GM19328 (cell line): ENCODE measurements around the gene NLE1.
A peak's percentile ranks its signal among the peaks of the same experiment; 100 is the strongest.
"Not testable (repeated sequence)": the region's sequence is repeated elsewhere in the genome, so short reads cannot be mapped to it uniquely, and the experiment has no call there.

Source experiments
- ATAC-seq: cut with Tn5 transposase; IDR thresholded peaks from one replicate; pipeline ENCODE4 v1.9.1; 2021; ENCODE audit warnings: mild to moderate bottlenecking, moderate library complexity; ENCODE audit not compliant: unreplicated experiment

The NLE1 gene

GRCh38 chr17:35141681-35142466 lies at the start of gene NLE1:
TSS of gene NLE1 (minus strand) at chr17:35142303. CDS start at chr17:35142275, 28 bp downstream.
- peak; percentile 65 for ATAC-seq

DNA sequence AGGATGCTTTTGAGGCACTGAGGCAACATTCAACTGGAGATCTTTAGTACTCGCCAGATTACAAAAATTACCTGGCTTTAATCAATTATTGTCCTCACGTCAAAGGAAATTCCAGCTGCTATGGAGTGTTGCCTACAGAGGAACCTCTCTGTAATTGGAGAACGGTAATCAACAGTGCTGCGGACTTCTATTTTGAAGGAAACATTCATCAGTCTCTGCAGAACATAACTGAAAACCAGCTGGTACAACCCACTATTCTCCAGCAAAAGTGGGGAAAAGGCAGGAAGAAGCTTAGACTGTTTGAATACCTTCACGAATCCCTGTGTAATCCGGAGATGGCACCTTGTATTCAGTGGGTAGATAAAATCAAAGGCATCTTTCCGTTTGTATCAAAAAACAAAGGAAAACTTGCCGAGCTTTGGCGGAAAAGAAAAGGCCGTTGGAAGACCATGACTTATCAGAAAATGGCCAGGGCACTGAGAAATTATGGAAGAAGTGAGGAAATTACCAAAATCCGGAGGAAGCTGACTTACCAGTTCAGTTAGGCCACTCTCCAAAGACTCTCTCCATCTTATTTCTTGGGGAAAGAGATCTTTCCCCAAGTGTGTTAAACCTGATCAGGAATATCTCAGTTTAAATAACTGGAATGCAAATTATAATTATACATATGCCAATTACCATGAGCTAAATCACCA lies 49.0 kb upstream of the NLE1 start:
- ATAC-seq: no peak

DNA sequence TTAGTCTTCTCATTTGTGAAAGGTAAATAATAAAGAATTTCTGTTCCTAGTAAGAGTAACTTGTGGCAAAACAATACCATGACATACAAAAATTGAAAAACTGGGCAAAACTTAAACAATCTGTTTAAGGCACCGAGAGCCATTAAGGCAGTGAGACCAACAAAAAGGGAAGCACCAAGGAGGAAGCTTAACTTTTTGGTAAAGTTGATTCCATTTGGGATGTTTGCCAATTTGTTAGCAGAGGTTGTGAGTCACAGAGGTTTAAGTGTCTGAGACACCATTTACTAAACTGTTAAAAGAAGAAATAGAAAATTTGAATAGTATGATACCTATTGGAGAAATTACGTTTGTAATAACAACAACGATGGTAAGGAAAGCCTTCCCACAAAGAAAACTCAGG lies 47.2 kb upstream of the NLE1 start:
- ATAC-seq: no peak

- ATAC-seq: no peak
These were observed 46.0 kb upstream of the NLE1 start for GRCh38 chr17:35188111-35188510.

DNA sequence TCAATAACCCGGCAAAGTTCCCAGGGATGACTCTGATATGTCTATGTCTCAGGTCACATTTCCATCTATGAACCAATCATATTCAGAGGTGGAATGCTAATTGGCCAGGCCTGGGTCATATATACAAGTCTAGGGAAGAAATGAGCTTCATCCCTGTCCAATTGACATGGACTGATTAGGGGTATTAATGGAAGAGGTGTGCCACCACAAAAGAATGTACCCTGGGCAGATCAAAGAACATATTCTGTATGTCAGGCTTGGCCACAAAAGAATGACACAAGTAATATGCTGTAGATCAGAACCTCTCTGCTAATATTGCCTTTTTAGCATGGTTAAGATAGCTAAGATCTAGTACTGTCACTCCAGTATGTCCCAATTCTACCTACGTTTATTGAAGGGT lies 45.4 kb upstream of the NLE1 start:
- no peak for ATAC-seq

DNA sequence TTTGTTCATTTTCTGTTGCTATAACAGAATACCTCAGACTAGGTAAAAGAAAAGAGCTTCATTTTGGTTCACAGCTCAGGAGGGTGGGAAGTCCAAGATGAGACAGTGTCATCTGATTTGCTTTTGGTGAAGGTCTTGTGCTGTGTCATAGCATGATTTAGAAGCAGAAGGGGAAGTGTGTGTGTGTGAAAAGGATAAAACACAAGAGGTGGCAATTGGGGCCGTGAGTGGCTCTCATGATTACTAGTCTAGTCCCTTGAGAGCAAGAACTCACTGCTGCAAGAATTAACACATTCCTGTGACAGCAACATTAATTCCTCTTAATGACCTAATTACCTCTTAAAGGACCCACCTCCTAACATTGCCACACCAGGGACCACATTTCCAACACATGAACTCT lies 43.7 kb upstream of the NLE1 start:
- ATAC-seq: no peak

DNA sequence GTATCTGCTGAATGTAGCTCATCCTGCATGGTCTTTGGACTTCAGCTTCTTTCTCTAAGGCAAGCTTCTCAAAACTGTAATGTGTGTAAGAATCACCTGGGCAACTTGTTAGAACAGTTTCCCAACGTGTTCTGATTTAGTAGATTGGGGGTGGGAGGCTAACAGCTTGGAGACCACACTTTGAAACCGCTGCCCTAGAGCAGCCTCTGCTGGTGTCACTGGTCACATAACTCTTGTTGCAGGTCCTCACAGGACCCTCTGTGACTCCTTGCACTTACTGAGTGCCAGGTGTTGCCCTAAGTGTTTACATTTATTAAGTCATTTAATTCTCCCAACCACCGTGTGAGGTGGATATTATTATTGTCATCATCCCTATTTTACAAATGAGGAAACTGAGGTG lies 42.2 kb upstream of the NLE1 start:
- no peak for ATAC-seq

GRCh38 chr17:35183332-35183731 lies 41.2 kb upstream of the NLE1 start:
- no peak for ATAC-seq

- not testable (repeated sequence) for ATAC-seq
These were observed 37.3 kb upstream of the NLE1 start for GRCh38 chr17:35179379-35179778.

DNA sequence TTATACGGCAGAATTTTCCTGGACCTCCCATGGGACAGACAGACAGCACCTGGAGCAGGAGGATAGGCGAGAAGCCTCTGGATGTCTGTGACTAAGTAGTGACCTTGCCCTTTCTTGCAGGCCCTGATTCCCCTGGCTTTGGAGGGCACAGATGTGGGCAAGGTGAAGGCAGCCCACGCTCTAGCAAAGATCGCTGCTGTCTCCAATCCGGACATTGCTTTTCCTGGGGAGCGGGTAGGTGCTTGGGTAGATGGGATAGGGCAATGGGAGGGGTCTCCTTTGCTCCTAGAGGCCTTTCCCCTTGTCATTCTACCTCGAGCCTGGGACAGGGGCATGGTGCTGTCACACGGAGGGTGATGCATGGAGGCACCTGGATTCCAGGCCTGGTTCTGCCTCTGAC lies 34.8 kb upstream of the NLE1 start:
- no peak for ATAC-seq

DNA sequence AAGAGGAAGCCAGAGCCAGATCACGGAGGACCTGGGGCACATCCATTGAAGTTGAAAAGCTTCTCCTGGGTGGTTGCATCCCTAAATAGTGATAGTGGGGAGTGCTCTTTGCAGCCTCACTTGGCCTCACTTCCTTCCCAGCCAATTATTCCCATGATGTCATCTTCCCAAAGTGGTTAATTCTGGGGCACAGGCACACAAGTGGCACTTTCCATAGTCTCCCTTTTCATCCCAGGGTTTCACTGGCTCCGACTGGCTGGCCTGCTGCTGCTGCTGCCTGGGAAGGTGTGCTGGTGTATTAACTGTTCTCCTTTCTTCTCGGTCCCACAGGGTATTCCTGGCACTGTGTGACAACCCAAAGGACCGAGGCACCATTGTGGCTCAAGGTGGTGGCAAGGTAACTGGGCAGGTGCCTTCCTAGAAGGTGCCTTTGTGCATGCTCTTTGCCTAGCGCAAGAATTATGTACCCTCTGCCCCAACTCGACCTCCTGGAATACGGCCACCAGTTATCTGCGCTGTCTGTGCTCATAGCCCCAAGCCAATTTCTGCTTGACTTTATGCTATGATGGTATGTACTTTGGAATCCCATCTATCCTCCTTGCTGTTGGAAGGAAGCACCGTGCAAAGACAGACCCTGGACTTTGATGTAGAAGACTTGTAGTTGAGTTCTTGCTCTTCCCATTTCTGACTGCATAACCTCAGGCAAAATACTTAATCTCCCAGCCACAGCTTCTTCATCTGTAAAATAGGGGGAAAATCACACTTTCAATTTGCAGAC lies 33.7 kb upstream of the NLE1 start:
- no peak for ATAC-seq

- ATAC-seq: no peak
These were observed 32.8 kb upstream of the NLE1 start for GRCh38 chr17:35174835-35175334.

DNA sequence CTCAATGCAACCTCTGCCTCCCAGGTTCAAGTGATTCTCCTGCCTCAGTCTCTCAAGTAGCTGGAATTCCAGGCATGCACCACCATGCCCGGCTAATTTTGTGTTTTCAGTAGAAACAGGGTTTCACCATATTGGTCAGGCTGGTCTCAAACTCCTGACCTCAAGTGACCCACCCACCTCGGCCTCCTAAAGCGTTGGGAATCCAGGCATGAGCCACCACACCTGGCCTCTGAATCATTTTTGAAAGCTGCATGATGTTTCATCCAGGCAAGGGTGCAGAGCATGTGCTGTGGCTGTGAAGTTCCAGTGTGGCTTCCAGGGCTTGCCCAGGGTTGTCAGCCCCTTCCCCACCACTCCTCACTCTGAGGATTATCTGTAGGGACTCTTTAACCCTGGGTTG lies 30.2 kb upstream of the NLE1 start:
- not testable (repeated sequence) for ATAC-seq

DNA sequence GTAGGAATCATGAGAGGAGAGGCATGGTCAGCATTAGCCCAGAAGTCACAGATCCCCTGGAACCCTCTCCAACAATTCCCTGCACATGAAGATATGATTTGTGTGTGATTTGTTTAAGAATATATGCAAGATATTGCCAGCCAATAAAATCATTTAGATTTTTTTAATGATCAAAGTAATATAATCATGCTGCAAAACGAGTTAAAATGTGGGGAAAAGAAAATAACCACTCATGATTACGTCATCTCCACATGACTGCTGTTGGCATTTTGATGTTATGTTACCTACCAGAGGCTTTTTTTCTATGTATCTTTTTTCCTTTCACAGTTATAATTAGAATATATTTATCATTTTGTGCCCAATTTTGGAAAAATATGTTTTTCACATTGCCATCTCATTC lies 29.7 kb upstream of the NLE1 start:
- ATAC-seq: no peak

GRCh38 chr17:35170968-35171771 lies 29.1 kb upstream of the NLE1 start:
- ATAC-seq: no peak

DNA sequence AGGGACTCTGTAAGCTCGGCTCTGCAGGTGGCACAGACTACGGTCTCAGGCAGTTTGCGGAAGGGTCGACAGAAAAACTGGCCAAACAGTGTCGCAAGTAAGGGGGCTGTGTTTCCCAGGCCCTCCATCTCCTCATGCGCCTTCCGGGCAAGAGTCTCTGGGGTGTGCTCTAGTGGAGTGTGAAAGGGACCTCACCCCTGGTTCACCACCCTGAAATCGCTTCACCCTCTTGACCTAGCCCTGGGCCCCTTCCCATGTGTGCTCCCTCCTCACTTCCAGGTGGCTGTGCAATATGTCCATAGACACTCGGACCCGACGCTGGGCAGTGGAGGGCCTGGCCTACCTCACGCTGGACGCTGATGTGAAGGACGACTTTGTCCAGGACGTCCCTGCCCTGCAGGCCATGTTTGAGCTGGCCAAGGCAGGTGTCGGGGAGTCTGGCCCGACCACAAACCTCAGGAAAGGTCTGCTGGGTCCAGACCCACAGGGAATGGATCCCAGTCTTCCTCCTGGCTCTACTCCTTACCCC lies 27.8 kb upstream of the NLE1 start:
- no peak for ATAC-seq

DNA sequence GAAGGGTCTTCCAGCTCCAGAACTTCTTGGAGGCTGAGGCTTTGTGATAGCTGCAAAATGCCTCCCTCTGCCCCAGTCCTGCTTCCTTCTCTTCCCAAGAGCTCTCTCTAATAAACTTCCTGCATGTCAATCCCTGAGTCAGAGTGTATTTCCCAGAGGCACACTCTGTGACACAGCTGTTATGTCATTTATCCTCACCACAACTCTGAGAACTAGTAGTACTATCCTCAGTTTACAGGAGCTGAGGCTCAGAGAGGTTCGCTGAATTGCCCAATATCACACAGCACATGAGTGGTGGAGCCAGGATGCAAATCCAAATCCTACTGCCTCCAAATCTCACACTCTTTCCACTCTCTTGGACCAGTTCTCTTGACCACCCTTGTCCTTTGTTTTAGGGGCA lies 25.6 kb upstream of the NLE1 start:
- ATAC-seq: no peak

GRCh38 chr17:35167046-35167445 lies 24.9 kb upstream of the NLE1 start:
- no peak for ATAC-seq

DNA sequence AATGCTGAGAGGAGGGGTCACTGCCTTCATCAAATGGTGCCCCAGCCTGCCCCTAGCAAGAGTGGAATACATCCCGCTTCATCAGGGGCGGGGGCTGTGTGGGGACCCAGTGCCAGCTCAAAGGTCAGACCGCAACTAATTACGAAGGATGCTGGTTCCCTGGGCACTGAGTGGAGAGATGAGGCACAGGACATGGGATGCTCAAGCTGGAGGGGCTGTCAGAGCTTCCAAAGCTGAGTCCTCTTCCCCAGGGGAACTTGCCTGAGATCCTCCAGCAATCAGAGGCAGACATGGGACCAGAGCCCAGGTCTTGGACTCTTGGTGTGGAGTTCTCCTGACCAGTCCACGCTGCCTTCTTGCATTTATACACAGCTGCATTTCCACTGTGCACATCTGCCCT lies 24.4 kb upstream of the NLE1 start:
- ATAC-seq: no peak

- no peak for ATAC-seq
These were observed 22.6 kb upstream of the NLE1 start for GRCh38 chr17:35164716-35165115.
